HPDE6-E6E7 (cell line): Measurements from ENCODE around the gene VPREB1.
"Not testable (repeated sequence)": the region's sequence is repeated elsewhere in the genome, so short reads cannot be mapped to it uniquely, and the experiment has no call there.

Experiments used
- DNase-seq: peaks from one replicate; pipeline ENCODE4 v3.0.0; 2011; ENCODE audit warnings: missing footprints; ENCODE audit errors: extremely low spot score

VPREB1 gene

DNA sequence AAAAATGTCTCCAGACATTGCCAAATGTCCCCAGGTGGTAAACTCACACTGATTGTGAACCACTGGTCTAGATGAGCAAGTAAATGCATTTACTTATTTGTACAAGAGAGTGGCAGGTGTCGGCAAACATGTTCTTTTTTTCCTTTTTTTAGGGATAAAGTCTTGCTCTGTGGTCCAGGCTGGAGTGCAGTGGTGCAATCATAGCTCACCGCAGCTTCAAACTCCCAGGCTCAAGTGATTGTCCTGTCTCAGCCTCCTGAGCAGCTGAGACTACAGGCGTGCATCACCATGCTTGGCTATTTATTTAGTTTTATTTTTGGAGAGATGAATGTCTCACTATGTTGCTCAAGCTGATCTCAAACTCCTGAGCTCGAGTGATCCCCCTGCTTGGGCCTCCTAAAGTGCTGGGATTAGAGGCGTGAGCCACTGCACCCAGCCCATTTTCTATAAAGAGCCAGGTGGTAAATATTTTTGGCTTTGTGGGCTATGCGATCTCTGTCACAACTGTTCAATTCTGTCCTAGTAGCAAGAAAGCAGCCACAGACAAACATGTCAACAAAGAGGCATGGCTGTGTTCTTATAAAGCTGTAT is 1.4 kb downstream of the VPREB1 start:
- DNase-seq: no peak

DNA sequence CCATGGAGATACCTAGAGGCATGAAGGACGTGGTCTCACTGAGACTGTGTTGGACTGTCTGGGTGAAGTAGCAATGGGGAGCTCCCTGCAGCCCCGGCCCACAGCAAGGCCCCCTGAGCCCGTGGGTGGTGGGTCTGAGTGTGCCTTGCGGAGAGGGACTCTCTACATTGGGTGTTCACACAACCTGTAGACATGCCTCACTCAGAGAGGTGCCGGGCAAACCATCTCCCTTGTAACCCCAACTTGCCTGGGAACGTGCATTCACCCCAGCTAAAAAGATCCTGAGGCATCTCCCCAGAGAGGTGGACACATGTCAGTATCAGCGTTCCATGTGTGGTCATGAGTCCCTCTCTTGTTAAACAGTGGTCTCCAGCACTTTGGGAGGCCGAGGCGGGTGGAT is 2.1 kb downstream of the VPREB1 start:
- DNase-seq: no peak

DNA sequence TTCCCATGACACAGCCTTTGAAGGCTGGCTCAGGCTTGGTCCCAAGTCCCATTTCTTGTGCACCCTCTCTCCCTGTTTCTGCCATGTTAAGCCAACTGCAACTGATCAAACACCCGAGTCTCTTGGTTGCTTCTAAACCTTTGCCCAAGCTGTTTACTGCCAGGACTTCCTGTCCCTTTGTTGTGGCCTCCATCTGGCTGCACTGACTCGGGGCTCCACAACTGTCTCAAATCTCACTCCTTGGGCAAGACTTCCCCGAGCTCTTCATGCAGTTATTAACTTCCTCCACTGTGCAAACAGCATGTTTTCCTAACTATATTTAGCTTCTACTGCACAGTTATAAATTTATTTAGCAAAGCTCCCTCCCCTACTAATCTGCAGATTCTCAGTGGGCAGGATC is 4.3 kb downstream of the VPREB1 start:
- no peak for DNase-seq

DNA sequence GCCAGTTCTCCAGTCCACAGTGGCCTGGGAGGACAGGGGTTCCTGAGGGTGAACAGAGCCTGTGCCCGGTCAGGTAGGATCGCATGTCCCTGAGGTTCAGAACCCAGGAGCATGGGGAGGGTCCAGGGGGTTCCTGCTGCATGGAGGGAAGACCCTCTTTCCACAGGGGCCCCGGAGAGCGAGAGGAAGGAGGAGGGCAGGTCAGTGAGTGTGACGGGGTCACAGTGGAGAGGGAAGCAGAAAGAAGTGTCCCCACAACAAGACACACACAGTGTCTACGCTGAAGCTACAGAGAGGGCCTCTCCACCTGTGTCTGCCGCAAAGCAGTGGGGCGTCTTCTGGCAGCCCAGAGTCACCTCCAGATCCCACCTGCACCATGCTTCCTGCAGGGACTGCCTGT is 6.1 kb downstream of the VPREB1 start:
- DNase-seq: not testable (repeated sequence)

DNA sequence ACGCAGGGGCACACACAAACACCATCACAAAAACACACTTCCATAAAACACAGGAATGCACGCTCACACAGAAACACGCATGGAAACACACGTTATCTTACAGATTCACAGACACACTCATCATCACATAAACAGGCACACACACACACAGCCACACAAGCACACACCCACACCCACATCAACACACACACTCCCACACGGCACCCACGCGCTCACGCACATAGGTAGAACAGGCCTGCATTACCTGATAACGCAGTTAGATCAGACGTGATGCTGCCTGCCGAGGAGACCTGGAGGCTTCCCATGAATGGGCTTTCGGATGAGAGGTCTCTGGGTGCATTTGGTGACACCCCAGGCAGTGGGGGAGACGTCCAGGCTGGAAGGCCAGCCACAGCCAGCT is 11.5 kb downstream of the VPREB1 start:
- not testable (repeated sequence) for DNase-seq

DNA sequence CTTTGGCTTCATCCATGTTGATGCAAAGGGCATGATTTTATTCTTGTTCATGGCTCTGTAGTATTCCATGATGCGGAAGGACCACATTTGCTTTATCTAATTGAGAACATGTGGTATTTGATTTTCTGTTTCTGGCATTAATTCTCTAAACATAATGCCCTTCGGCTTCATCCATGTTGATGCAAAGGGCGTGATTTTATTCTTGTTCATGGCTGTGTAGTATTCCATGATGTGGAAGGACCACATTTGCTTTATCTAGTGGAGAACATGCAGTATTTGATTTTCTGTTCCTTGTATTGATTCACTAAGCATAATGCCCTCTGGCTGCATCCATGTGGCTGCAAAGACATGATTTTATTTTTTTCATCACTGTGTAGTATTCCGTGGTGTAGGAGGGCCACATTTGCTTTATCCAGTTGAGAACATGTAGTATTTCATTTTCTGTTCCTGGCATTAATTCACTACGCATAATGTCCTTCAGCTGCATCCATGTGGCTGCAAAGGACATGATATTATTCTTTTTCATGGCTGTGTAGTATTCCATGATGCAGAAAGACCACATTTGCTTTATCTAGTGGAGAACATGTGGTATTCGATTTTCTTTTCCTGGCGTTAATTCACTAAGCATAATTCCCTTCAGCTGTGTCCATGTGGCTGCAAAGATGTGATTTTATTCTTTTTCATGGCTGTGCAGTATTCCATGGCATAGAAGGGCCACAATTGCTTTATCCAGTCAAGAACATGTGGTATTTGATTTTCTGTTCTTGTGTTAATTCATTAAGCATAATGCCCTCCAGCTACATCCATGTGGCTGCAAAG is 14.2 kb downstream of the VPREB1 start:
- DNase-seq: not testable (repeated sequence)

DNA sequence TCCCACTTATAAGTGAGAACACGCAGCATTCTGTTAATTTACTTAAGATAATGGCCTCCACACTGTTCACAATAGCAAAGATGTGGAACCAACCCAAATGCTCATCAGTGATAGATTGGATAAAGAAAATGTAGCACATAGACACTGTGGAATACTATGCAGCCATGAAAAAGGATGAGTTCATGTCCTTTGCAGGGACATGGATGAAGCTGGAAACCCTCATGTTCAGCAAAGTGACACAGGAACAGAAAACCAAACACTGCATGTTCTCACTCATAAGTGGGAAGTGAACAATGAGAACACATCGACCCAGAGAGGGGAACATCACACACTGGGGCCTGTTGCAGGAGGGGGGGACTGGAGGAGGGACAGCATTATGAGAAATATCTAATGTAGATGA is 15.6 kb downstream of the VPREB1 start:
- not testable (repeated sequence) for DNase-seq

DNA sequence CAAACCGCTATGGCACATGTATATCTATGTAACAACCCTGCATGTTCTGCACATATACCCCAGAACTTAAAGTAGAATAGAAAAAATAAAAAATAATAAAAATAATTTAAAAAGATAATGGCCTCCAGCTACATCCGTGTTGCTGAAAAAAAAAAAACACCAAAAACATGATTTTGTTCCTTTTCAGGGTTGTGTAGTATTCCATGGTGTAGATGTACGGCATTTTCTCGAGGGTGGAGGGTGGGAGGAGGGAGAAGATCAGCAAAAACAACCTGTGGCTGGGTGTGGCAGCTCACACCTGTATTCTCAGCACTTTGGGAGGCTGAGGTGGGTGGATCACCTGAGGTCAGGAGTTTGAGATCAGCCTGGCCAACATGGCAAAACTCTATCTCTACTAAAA is 16.0 kb downstream of the VPREB1 start:
- not testable (repeated sequence) for DNase-seq

DNA sequence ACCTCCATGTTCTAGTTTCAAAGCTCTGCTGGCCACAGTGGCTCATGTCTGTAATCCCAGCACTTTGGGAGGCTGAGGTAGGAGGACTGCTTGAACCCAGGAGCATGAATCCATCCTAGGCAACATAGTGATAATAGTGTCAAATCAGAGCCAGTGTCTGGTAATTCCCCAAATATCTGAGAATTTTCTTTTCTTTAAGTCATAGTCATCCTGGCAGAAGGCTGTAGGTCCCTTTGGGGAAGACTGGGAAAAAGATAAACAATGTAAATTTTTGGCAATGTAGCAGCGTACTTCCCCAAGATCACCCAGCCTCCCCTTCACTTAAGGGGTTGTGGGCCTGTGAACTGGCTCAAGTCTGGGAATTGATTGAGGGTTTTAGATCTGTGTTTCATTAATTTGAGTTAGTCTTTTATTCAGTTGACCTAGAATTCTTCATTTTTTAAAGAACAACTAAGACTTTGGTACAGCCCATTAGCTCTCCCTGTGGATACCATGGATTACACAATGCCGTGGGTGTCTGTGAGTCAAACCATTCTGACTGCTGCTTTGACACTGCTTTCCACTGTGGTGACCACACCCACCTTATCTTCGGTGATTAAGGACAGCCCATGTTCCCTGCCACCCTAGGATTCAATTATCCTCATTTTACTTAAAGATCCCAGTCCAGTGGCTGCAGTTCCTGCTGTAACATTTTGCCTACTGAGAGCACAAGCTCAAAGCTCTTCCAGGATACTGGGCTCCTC is 17.9 kb downstream of the VPREB1 start:
- DNase-seq: not testable (repeated sequence)

DNA sequence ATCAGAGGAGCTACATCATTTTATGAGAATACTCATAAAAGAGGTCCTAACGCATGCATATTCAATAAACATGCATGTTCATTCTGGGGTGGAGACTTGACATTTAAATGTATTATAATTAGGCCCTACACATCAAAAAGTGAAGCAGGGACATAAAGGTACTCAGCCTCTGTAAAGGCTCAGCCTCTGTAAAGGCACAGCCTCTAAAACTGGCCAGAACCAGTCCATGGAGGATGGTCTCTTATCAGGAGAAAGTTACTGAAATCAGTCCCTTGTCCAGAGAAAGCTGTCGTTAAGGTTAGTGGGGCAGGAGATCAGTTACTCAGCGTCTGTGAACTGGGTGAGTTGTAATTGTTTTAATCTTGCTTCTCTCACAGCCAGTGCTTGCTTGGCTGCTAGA is 19.2 kb downstream of the VPREB1 start:
- DNase-seq: not testable (repeated sequence)

DNA sequence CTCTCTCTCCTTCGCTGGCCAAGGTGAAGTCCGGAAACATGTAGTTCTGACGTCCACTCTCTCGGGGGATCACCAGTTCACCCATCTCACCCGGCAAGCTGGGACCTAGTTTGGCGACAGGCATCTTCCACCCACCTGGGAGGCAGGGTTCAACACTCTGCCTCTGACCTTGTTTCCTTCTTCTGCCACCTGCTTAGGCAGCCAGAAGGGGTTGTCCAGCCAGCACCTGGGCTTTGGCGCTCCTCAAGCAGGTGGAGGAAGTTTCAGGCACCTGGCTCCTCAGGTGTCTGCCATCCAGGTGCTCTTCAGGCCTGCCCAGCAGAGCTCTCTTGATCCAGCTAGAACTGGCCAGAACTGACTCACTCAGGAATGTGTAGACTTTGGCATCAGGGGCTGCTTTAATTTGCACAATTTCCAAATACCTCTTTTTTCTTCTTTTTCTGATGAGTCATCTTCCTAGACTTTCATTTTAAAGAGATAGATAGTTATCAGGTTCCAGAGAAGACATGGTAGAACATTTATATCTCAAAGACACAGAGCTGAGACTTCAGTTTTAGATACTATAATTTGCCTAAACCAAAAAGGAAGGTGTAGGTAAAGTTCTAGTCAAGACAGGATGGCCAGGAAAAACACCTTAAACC is 25.6 kb downstream of the VPREB1 start:
- not testable (repeated sequence) for DNase-seq

DNA sequence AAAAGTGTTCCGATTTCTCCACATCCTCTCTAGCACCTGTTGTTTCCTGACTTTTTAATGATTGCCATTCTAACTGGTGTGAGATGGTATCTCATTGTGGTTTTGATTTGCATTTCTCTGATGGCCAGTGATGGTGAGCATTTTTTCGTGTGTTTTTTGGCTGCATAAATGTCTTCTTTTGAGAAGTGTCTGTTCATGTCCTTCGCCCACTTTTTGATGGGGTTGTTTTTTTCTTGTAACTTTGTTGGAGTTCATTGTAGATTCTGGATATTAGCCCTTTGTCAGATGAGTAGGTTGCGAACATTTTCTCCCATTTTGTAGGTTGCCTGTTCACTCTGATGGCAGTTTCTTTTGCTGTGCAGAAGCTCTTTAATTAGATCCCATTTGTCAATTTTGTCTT is 32.8 kb downstream of the VPREB1 start:
- DNase-seq: not testable (repeated sequence)

DNA sequence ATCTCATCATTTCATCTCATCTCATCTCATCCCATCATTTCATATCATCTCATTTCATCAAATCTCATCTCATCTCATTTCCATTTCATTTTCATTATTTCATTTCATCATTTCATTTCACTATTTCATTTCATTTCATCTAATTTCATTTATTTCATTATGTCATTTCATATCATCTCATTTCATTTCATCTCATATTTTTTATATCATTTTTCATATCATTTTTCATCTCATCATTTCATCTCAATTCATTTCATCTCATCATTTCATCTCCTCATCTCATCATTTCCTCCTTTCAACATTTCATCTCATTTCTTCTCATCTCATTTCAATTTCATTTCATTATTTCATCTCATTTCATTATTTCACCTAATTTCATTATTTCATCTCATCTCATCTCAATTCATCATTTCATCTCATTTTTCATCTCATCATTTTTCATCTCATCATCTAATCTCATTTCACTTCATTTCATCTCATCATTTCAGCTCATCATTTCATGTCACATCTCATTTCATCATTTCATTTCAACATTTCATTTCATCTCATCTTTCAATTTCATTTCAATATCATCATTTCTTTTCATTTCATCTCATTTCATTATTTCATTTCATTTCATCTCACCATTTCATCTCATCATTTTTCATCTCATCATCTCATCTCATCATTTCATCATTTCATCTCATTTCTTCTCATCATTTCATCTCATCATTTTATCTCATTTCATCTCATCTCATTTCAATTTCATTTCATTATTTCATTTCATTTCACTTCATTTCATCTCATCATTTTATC is 40.6 kb downstream of the VPREB1 start:
- DNase-seq: not testable (repeated sequence)

DNA sequence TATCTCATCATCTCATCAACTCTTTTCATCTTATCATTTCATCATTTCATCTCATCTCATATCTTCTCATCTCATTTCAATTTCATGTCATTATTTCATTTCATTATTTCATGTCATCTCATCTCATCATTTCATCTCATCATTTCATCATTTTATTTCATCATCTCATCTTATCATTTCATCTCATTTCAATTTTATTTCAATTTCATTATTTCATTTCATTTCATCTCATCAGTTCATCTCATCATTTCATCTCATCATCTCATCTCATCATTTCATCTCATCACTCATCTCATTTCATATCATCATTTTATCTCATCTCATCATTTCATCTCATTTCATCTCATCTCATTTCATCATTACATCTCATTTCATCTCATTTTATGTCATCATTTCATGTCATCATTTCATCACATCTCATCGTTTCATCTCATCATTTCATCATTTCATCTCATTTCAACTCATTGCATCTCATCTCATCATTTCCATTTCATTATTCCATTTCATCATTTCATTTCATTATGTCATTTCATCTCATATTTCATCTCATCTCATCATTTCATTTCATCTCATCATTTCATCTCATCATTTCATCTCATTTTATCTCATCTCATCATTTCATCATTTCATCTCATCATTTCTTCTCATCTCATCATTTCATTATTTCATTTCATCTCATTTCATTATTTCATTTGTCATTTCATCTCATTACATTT is 42.0 kb downstream of the VPREB1 start:
- not testable (repeated sequence) for DNase-seq

DNA sequence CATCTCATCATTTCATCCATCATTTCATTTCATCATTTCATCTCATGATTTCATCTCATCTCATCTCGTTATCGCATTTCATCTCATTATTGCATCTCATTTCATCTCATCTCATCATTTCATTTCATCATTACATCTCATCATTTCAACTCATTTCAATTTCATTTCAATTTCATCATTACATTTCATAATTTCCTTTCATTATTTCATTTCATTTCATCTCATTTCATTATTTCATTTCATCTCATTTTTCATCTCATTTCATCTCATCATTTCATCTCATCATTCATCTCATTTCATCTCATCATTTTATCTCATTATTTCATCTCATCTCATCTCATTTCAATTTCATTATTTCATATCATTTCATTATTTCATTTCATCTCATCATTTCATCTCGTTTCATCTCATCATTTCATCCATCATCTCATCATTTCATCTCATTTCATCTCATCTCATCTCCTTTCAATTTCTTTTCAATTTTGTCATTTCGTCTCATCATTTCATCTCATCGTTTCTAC is 42.6 kb downstream of the VPREB1 start:
- DNase-seq: not testable (repeated sequence)

DNA sequence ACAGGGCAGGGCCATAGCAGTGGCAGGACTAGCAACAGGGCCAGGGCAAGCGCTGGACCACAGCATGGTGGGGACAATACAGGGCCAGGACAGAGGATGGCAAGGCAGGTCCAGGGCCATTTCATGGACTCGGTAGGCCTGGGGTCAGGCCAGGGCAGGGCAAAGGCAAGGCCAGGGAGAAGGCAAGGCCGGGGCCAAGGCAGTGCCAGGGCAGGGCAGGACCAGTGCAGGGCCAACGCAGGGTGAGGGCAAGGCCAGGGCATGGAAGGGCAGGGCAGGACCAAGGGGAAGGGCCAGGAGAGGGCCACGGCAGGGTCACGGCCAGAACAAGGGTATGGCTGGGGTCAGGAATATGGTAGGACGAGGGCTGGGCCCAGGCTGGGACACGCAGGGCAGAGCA is 45.1 kb downstream of the VPREB1 start:
- DNase-seq: not testable (repeated sequence)

DNA sequence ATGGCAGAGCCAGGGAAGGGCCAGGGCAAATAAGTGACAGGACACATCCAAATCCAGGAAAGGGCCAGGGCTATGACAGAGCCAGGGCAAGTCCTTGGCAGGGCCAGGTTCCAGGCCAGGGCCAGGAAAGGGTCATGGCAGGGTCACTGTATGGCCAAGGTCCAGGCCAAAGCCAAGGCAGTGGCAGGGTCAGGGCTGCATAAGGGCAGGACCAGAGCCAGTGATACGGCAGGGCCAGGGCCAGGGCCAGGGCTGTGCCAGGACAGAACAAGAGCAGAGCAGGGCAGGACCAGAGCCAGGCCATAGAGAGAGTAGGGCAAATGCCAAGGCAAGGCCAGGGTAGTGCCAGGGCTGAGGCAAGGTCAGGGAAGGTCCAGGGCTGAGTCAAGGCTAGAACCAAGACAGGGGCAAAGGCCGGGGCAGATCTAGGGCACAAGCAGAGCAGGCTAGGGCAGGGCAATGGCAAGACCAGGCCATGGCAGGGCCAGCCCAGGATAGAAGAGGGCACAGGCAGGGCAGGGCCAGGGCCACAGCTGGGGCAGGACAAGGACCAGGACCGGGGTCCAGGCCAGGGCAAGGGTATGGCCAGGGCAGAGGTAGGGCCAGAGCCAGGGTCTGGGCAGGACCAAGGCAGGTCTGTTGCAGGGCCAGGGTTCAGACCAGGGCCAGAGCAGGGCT is 46.7 kb downstream of the VPREB1 start:
- DNase-seq: not testable (repeated sequence)

DNA sequence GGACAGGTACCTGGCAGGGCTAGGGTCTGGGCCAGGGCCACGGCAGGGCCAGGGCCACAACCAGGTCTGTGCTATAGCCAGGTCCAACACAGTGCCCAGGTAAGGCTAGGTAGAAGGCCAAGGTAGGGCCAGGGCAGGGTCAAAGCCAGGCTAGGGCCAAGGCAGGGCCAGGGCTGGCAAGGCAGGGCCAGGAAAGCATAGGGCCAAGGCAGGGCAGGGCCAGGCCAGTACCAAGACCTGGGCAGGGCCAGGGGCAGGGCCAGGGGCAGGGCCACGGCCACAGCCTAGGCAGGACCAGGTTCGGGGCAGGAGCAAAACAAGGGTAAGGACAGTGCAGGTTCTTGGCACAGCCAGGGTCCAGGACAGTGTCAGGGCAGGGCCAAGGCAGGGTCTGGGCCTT is 48.1 kb downstream of the VPREB1 start:
- DNase-seq: not testable (repeated sequence)

DNA sequence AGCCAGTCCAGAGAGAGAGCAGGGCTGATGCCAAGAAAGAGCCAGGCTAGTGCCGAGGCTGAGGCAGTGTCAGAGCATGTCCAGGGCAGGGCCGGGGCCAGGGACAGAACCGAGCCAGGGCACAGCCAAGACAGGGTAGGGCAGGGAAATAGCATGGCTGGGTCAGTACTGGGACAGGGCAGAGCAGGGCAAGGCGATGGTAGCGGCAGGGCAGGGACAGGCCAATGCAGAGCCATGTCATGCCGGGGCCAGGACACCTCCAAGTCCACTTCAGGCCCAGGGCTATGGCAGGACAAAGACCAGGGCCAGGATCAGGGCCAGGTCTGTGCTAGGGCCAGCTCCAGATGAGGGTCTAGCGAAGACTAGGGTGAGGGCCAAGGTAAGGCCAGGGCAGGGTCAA is 48.9 kb downstream of the VPREB1 start:
- not testable (repeated sequence) for DNase-seq

DNA sequence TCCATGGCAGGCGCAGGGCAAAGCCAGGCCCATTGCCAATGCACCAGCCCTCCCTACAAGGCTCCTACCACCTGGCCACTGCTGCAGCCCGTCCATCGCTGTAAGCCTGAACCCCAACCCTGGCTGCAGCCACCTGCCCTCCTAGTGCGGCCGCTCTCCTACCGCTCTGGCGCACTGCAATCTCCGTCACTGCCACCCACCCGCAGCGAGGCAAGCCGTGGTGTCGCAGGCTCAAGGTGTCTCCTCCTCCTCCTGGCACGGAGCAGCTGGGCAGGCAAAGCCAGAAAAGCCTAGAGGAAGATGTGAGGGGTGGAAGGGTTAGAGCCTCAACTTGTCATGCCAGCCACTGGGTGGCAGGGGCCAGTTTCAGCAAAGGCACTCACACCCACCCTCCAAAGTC is 50.1 kb downstream of the VPREB1 start:
- not testable (repeated sequence) for DNase-seq
